Nephron (organoid): ENCODE results near the gene ZFAND3.

Experiments
- H3K27ac Mint-ChIP-seq, 3 experiments: 2 replicates each; pipeline ENCODE4 v1.8.0; 2020; ENCODE audit warnings: mixed read lengths in 3 of 3, mild to moderate bottlenecking in 2 of 3, moderate library complexity in 1 of 3
- H3K27me3 Mint-ChIP-seq: 2 replicates; pipeline ENCODE4 v1.8.0; 2021; ENCODE audit warnings: low read depth, mild to moderate bottlenecking, moderate library complexity, mixed read lengths
- H3K36me3 Mint-ChIP-seq: 2 replicates; pipeline ENCODE4 v1.8.0; 2020; ENCODE audit warnings: low read depth, mixed read lengths
- H3K4me1 Mint-ChIP-seq: 2 replicates; pipeline ENCODE4 v1.8.0; 2020; ENCODE audit warnings: mixed read lengths
- H3K4me3 Mint-ChIP-seq, 3 experiments: 2 replicates each; pipeline ENCODE4 v1.8.0; 2020; ENCODE audit warnings: mild to moderate bottlenecking in 3 of 3, mixed read lengths in 3 of 3, moderate library complexity in 2 of 3
- H3K9me3 Mint-ChIP-seq: 2 replicates; pipeline ENCODE4 v1.8.0; 2020; ENCODE audit warnings: mixed read lengths
- TF ChIP-seq, protein P1 (sequence below), 3 experiments: fragments of 200-600 bp; sonication (generic); IDR thresholded peaks; one replicate each; pipeline ENCODE4 v1.5.0; 2021; ENCODE audit warnings: antibody characterized with exemption in 3 of 3; ENCODE audit not compliant: unreplicated experiment in 3 of 3

ZFAND3 gene

DNA sequence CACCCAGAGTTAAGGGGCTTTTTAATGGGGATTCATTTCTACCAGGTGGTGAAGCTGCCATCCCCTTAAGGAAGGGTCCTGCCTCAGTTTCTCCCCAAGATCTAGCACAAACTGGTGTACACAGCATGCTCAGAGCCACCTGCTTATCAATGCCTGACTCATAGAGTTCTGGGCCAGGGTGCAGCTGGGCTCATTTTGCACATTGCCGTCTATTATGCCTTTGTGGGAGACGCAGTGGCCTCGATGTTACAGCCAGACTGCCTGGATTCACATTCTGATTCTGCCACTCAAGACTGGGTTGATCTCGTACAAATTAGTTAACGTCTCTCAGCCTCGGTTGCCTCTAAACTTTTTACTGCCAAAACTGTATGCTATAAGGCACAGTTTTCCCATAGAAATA lies 365.7 kb downstream of the ZFAND3 start:
- Mint-ChIP-seq H3K9me3 (no peaks in the 10 kb centered on the region), H3K4me3 (no peak overlapping the region), H3K27me3 (no peaks in the 10 kb centered on the region), H3K36me3 (no peaks in the 10 kb centered on the region), H3K27ac (no peak overlapping the region), H3K4me1 (peaks cover 17% of the 10 kb centered on the region)
- TF ChIP-seq, protein P1, sequence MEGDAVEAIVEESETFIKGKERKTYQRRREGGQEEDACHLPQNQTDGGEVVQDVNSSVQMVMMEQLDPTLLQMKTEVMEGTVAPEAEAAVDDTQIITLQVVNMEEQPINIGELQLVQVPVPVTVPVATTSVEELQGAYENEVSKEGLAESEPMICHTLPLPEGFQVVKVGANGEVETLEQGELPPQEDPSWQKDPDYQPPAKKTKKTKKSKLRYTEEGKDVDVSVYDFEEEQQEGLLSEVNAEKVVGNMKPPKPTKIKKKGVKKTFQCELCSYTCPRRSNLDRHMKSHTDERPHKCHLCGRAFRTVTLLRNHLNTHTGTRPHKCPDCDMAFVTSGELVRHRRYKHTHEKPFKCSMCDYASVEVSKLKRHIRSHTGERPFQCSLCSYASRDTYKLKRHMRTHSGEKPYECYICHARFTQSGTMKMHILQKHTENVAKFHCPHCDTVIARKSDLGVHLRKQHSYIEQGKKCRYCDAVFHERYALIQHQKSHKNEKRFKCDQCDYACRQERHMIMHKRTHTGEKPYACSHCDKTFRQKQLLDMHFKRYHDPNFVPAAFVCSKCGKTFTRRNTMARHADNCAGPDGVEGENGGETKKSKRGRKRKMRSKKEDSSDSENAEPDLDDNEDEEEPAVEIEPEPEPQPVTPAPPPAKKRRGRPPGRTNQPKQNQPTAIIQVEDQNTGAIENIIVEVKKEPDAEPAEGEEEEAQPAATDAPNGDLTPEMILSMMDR (IDR thresholded peaks at IDR 0.05; ENCODE audit: unreplicated experiment in 3 of 3), result no peak

- no peaks in the 10 kb centered on the region for H3K9me3 Mint-ChIP-seq
Observed at GRCh38 chr6:38185752-38186151, 366.2 kb downstream of the ZFAND3 start.

DNA sequence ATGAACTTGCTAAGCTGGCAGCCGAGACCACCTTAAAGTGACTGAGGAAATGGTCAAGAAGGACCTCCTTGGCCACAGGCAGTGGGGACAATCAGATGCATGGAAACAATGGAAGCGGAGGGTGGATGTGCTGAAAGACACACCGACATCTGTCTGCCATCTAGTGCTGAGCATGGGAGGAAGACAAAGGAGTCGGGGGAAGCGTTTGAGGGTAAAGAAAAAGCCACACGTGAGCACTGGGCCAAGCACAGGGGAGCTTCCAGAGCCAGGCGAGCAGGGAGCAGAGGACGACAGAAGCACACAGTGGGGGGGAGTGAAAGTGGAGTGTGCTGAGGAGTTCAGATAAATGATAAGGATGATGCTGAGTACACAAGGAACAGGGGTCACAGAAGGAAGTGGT lies 367.8 kb downstream of the ZFAND3 start:
- H3K27ac Mint-ChIP-seq, result no peak overlapping the region
- TF ChIP-seq, protein P1 (IDR thresholded peaks at IDR 0.05; ENCODE audit: unreplicated experiment in 3 of 3), result no peak
- no peaks in the 10 kb centered on the region for H3K27me3 Mint-ChIP-seq
- no peaks in the 10 kb centered on the region for H3K36me3 Mint-ChIP-seq
- H3K4me3 Mint-ChIP-seq, result no peak overlapping the region
- no peaks in the 10 kb centered on the region for H3K9me3 Mint-ChIP-seq
- peaks cover 22% of the 10 kb centered on the region for H3K4me1 Mint-ChIP-seq

More at GRCh38 chr6:38185752-38186151, 366.2 kb downstream of the ZFAND3 start:
- TF ChIP-seq, protein P1 (IDR thresholded peaks at IDR 0.05; ENCODE audit: unreplicated experiment in 3 of 3), result no peak
- H3K36me3 Mint-ChIP-seq, result no peaks in the 10 kb centered on the region
- H3K4me1 Mint-ChIP-seq, result peaks cover 17% of the 10 kb centered on the region
- H3K4me3 Mint-ChIP-seq, result no peak overlapping the region
- no peak overlapping the region for H3K27ac Mint-ChIP-seq
- no peaks in the 10 kb centered on the region for H3K27me3 Mint-ChIP-seq

GRCh38 chr6:38187811-38188590 lies 368.5 kb downstream of the ZFAND3 start:
- TF ChIP-seq, protein P1 (IDR thresholded peaks at IDR 0.05; ENCODE audit: unreplicated experiment in 3 of 3), result no peak
- Mint-ChIP-seq H3K27ac (peak overlapping the region in 1 of 3 experiments; percentile 27), H3K9me3 (no peaks in the 10 kb centered on the region), H3K4me1 (peaks cover 25% of the 10 kb centered on the region), H3K27me3 (no peaks in the 10 kb centered on the region), H3K4me3 (no peak overlapping the region), H3K36me3 (no peaks in the 10 kb centered on the region)

GRCh38 chr6:38188677-38189335 lies 369.3 kb downstream of the ZFAND3 start:
- H3K9me3 Mint-ChIP-seq, result no peaks in the 10 kb centered on the region

More at GRCh38 chr6:38188677-38189335, 369.3 kb downstream of the ZFAND3 start:
- TF ChIP-seq, protein P1 (IDR thresholded peaks at IDR 0.05; ENCODE audit: unreplicated experiment in 3 of 3), result no peak
- Mint-ChIP-seq H3K4me3 (no peak overlapping the region), H3K4me1 (peaks cover 32% of the 10 kb centered on the region), H3K36me3 (no peaks in the 10 kb centered on the region), H3K27ac (no peak overlapping the region), H3K27me3 (no peaks in the 10 kb centered on the region)
